Measurements from ENCODE around the gene HSD17B4. TPM values are rescaled to one million over a fixed set of nuclear protein-coding genes. Genes with fewer than 3 reads are reported as not detected.
A peak's percentile ranks its signal among the peaks of the same experiment; 100 is the strongest.

The HSD17B4 gene
- total RNA-seq, 1 experiment from 2014 or later = 362 TPM

DNA sequence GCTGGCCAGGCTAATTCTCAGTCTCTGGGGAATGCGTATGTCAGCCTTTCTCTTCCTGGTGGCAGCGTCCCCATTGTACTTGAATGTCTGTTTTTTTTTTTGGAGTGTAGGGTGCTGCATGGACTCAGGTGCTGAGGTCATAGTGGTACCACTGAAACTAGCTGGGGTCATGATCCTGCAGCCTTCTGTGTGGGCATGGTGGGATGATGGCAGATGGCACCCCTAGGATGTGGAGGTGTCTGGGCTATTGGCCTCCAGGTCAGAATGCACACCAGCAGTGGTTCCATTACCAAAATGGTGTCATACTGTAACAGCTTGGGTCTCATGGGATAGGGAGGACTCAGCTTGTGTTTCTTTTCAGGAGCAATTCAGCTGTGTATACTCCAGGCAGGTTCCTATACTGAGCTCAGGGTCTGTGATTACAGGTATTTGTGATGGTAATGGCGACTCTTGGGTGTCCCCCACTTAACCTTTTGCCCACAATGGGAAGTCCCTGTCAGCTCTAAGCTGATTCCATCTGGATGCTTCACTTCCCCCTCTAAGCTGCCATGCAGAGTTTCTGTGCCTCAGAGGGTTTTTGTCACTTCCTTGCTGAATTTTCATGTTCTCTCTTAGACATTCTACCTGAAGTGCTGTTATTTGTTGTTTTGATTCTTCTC lies 17.9 kb downstream of the HSD17B4 start (continued):
- TF ChIP-seq CREM (CRISPR knock-in tag; IDR thresholded peaks at IDR 0.05) (no peak), MYBL2 (CRISPR knock-in tag; IDR thresholded peaks at IDR 0.05) (no peak), ZMAT4 (CRISPR knock-in tag; IDR thresholded peaks at IDR 0.05) (no peak), ZNF281 (CRISPR knock-in tag; IDR thresholded peaks at IDR 0.05) (no peak), ZNF512 (CRISPR knock-in tag; IDR thresholded peaks at IDR 0.05; ENCODE audit: borderline replicate concordance) (no peak)
- TF ChIP-seq, protein P1, sequence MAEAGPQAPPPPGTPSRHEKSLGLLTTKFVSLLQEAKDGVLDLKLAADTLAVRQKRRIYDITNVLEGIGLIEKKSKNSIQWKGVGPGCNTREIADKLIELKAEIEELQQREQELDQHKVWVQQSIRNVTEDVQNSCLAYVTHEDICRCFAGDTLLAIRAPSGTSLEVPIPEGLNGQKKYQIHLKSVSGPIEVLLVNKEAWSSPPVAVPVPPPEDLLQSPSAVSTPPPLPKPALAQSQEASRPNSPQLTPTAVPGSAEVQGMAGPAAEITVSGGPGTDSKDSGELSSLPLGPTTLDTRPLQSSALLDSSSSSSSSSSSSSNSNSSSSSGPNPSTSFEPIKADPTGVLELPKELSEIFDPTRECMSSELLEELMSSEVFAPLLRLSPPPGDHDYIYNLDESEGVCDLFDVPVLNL (CRISPR knock-in tag; IDR thresholded peaks at IDR 0.05; ENCODE audit: borderline replicate concordance, low read depth) = no peak
- TF ChIP-seq, protein P2, sequence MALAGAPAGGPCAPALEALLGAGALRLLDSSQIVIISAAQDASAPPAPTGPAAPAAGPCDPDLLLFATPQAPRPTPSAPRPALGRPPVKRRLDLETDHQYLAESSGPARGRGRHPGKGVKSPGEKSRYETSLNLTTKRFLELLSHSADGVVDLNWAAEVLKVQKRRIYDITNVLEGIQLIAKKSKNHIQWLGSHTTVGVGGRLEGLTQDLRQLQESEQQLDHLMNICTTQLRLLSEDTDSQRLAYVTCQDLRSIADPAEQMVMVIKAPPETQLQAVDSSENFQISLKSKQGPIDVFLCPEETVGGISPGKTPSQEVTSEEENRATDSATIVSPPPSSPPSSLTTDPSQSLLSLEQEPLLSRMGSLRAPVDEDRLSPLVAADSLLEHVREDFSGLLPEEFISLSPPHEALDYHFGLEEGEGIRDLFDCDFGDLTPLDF (CRISPR knock-in tag; IDR thresholded peaks at IDR 0.05) = no peak

GRCh38 chr5:119470851-119471451 lies 18.7 kb downstream of the HSD17B4 start:
- Mint-ChIP-seq H3K27me3 (ENCODE audit: low read depth) (peaks cover 12% of the 10 kb centered on the region), H3K27ac (peak overlapping the region; percentile 48), H3K9me3 (peaks cover 21% of the 10 kb centered on the region), H3K4me1 (peaks cover 52% of the 10 kb centered on the region), H3K4me3 (peak overlapping the region; percentile 33; the same call in 1 of the 2 replicates), H3K36me3 (peaks cover 52% of the 10 kb centered on the region)
- ATAC-seq (peak; percentile 10), DNase-seq (ENCODE audit: low spot score) (no peak)
- POLR2A ChIA-PET = interaction anchor here (1.0 kb wide), 1 partner anchor 19 kb away, joined by 4 read pairs; the partner anchor contains the start of gene HSD17B4
- CTCF ChIA-PET = interaction anchor here (0.6 to 1.6 kb wide), 20 partner anchors 8 to 758 kb away, joined by 3 to 11 read pairs (median 5); partner anchors contain the start of gene HSD17B4
- TF ChIP-seq, protein P3, sequence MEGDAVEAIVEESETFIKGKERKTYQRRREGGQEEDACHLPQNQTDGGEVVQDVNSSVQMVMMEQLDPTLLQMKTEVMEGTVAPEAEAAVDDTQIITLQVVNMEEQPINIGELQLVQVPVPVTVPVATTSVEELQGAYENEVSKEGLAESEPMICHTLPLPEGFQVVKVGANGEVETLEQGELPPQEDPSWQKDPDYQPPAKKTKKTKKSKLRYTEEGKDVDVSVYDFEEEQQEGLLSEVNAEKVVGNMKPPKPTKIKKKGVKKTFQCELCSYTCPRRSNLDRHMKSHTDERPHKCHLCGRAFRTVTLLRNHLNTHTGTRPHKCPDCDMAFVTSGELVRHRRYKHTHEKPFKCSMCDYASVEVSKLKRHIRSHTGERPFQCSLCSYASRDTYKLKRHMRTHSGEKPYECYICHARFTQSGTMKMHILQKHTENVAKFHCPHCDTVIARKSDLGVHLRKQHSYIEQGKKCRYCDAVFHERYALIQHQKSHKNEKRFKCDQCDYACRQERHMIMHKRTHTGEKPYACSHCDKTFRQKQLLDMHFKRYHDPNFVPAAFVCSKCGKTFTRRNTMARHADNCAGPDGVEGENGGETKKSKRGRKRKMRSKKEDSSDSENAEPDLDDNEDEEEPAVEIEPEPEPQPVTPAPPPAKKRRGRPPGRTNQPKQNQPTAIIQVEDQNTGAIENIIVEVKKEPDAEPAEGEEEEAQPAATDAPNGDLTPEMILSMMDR (IDR thresholded peaks at IDR 0.05) = 0 out of 2 replicates have a peak, but pooled peaks have one; percentile 33
- TF ChIP-seq NFATC4 (CRISPR knock-in tag; IDR thresholded peaks at IDR 0.05) (no peak), ZNF425 (CRISPR knock-in tag; conservative IDR thresholded peaks at IDR 0.05) (no peak)

All from WTC11 (cell line).